Heart left ventricle (tissue), 13 donors: Measurements from ENCODE around the gene FOXK1.
"Not testable (repeated sequence)": the region's sequence is repeated elsewhere in the genome, so short reads cannot be mapped to it uniquely, and the experiment has no call there.

Source experiments
- POLR2A ChIP-seq, 2 donors: fragments of 450-650 bp; IDR thresholded peaks; one replicate each; pipeline ENCODE4 v1.6.1; 2017; ENCODE audit warnings: antibody characterized with exemption in 2 of 2, mild to moderate bottlenecking in 2 of 2, moderate library complexity in 2 of 2
- TF ChIP-seq, protein P1 (sequence below), 12 donors: fragments of 200-600 bp; sonication (generic) in 4 of 12; IDR thresholded peaks; one replicate each; pipeline versions ENCODE4 v1.5.0 to v1.8.0; 2018 to 2022; ENCODE audit warnings: antibody characterized with exemption in 12 of 12, mild to moderate bottlenecking in 5 of 12
- donor health status: ischemic (EF 13 %, LVEDD 7.1; RV severe dilation, severe dysfunction).
- donor health status: DM: no; HTN: yes; CAD: no.
- donor health status: DM: no; HTN: no; CAD: no.
- donor health status: ischemic (EF 25% LVEDD 6.9; RV normal size, moderate dysfunction).
- donor health status: ischemic (EF 25% LVEDD 5.7; RV mildly dilated, moderate dysfunction).
- donor health status: ischemic (EF 35%, LVEDD 5.7; RV mildly dilated, moderate dysfunction).
- donor health status: nonischemic (EF 11% LVEDD 7.7; RV severe dilation, severe dysfunction).
- donor health status: DM: yes; HTN: yes; CAD: no.
- donor health status: PGD.
- donor health status: ischemic (EF 29% LVEDD 5.4; RV normal size, mild dysfunction).
- donor health status: nonischemic (EF 23%, LVEDD 6.1; RV moderate dilation, normal function).

DNA sequence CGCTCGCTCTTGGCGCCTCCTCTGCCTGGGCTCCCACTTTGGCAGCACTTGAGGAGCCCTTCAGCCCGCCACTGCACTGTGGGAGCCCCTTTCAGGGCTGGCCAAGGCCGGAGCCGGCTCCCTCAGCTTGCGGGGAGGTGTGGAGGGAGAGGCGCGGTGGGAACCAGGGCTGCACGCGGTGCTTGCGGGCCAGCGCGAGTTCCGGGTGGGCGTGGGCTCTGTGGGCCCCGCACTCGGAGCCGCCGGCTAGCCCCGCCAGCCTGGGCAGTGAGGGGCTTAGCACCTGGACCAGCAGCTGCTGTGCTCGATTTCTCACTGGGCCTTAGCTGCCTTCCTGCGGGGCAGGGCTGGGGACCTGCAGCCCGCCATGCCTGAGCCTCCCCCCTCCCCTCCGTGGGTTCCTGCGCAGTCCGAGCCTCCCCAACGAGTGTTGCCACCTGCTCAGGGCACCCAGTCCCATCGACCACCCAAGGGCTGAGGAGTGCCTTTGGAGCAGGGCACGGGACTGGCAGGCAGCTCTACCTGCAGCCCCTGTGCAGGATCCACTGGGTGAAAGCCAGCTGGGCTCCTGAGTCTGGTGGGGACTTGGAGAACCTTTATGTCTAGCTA, 111.4 kb downstream of the FOXK1 start:
- TF ChIP-seq, protein P1, sequence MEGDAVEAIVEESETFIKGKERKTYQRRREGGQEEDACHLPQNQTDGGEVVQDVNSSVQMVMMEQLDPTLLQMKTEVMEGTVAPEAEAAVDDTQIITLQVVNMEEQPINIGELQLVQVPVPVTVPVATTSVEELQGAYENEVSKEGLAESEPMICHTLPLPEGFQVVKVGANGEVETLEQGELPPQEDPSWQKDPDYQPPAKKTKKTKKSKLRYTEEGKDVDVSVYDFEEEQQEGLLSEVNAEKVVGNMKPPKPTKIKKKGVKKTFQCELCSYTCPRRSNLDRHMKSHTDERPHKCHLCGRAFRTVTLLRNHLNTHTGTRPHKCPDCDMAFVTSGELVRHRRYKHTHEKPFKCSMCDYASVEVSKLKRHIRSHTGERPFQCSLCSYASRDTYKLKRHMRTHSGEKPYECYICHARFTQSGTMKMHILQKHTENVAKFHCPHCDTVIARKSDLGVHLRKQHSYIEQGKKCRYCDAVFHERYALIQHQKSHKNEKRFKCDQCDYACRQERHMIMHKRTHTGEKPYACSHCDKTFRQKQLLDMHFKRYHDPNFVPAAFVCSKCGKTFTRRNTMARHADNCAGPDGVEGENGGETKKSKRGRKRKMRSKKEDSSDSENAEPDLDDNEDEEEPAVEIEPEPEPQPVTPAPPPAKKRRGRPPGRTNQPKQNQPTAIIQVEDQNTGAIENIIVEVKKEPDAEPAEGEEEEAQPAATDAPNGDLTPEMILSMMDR (IDR thresholded peaks at IDR 0.05): not testable (repeated sequence)
- TF ChIP-seq POLR2A (IDR thresholded peaks at IDR 0.05): not testable (repeated sequence)
